H9 (cell line): ENCODE results near the gene UBQLN4. TPM values are rescaled to one million over a fixed set of nuclear protein-coding genes. Genes with fewer than 3 reads are reported as not detected.

Experiments used
- DNase-seq: peaks from one replicate; pipeline ENCODE4 v3.0.0-alpha.2; 2017
- H2AFZ ChIP-seq: one replicate; pipeline ENCODE4 v1.6.1; 2013; ENCODE audit warnings: mild to moderate bottlenecking, low read length, control low read depth, moderate library complexity
- H2AK5ac ChIP-seq: 2 replicates; pipeline ENCODE4 v1.6.1; 2013; ENCODE audit warnings: low read length, control low read depth, mixed read lengths; ENCODE audit not compliant: insufficient read length
- H2BK120ac ChIP-seq: one replicate; pipeline ENCODE4 v1.6.1; 2013; ENCODE audit warnings: low read depth, mild to moderate bottlenecking, low read length, control low read depth, inconsistent platforms; ENCODE audit not compliant: poor library complexity, severe bottlenecking
- H2BK12ac ChIP-seq: 2 replicates; pipeline ENCODE4 v1.6.1; 2013; ENCODE audit warnings: low read length, control low read depth, mixed read lengths, low read depth; ENCODE audit not compliant: insufficient read length
- H2BK15ac ChIP-seq: 2 replicates; pipeline ENCODE4 v1.6.1; 2013; ENCODE audit warnings: low read depth, low read length, control low read depth
- H2BK20ac ChIP-seq: one replicate; pipeline ENCODE4 v1.6.1; 2013; ENCODE audit warnings: low read depth, mild to moderate bottlenecking, low read length, control low read depth, inconsistent platforms; ENCODE audit not compliant: poor library complexity, severe bottlenecking
- H2BK5ac ChIP-seq: 2 replicates; pipeline ENCODE4 v1.6.1; 2013; ENCODE audit warnings: low read length, control low read depth, mixed read lengths; ENCODE audit not compliant: insufficient read length
- H3K14ac ChIP-seq: 2 replicates; pipeline ENCODE4 v1.6.1; 2013; ENCODE audit warnings: low read length, control low read depth; ENCODE audit not compliant: insufficient read depth
- H3K18ac ChIP-seq: 2 replicates; pipeline ENCODE4 v1.6.1; 2013; ENCODE audit warnings: low read depth, mild to moderate bottlenecking, mixed read lengths, low read length, control low read depth; ENCODE audit not compliant: insufficient read length
- H3K23ac ChIP-seq: 2 replicates; pipeline ENCODE4 v1.6.1; 2013; ENCODE audit warnings: low read length, control low read depth, mixed read lengths, low read depth; ENCODE audit not compliant: insufficient read length
- H3K23me2 ChIP-seq: 2 replicates; pipeline ENCODE4 v1.6.1; 2013; ENCODE audit warnings: low read depth, mild to moderate bottlenecking, mixed read lengths, low read length, control low read depth; ENCODE audit not compliant: insufficient read length, poor library complexity, severe bottlenecking
- H3K27ac ChIP-seq: 2 replicates; pipeline ENCODE4 v1.5.1; 2013; ENCODE audit warnings: low read length, control low read depth, mixed read lengths, low read depth; ENCODE audit not compliant: insufficient read length
- H3K27me3 ChIP-seq: 2 replicates; pipeline ENCODE4 v1.6.1; 2013; ENCODE audit warnings: low read length, control low read depth, inconsistent platforms; ENCODE audit not compliant: insufficient read depth
- H3K4ac ChIP-seq: 2 replicates; pipeline ENCODE4 v1.6.1; 2013; ENCODE audit warnings: low read depth, mild to moderate bottlenecking, control low read depth, inconsistent platforms, low read length, moderate library complexity
- H3K4me1 ChIP-seq: 2 replicates; pipeline ENCODE4 v1.6.1; 2013; ENCODE audit warnings: low read length, control low read depth, inconsistent platforms; ENCODE audit not compliant: insufficient read depth
- H3K4me2 ChIP-seq: 2 replicates; pipeline ENCODE4 v1.6.1; 2013; ENCODE audit warnings: low read length, control low read depth, mixed read lengths; ENCODE audit not compliant: insufficient read length, insufficient read depth
- H3K56ac ChIP-seq: 2 replicates; pipeline ENCODE4 v1.6.1; 2013; ENCODE audit warnings: low read depth, mild to moderate bottlenecking, mixed read lengths, low read length, control low read depth; ENCODE audit not compliant: insufficient read length
- H3K79me1 ChIP-seq: 2 replicates; pipeline ENCODE4 v1.6.1; 2013; ENCODE audit warnings: low read depth, mild to moderate bottlenecking, moderate library complexity, low read length, control low read depth, inconsistent platforms; ENCODE audit not compliant: insufficient read depth, poor library complexity, severe bottlenecking
- H3K79me2 ChIP-seq: 2 replicates; pipeline ENCODE4 v1.6.1; 2013; ENCODE audit warnings: low read length, control low read depth, inconsistent platforms; ENCODE audit not compliant: insufficient read depth
- H3K9ac ChIP-seq: 2 replicates; pipeline ENCODE4 v1.6.1; 2013; ENCODE audit warnings: low read length, control low read depth, mixed read lengths; ENCODE audit not compliant: insufficient read length; ENCODE audit errors: extremely low read depth
- H3K9me3 ChIP-seq: one replicate; pipeline ENCODE4 v1.6.1; 2013; ENCODE audit warnings: low read depth, low read length, inconsistent platforms; ENCODE audit not compliant: control insufficient read depth
- H3T11ph ChIP-seq: one replicate; pipeline ENCODE4 v1.6.1; 2013; ENCODE audit warnings: mild to moderate bottlenecking, low read length, control low read depth, inconsistent platforms
- H4K20me1 ChIP-seq: one replicate; pipeline ENCODE4 v1.6.1; 2013; ENCODE audit not compliant: control insufficient read depth, insufficient read length, insufficient read depth
- H4K5ac ChIP-seq: 2 replicates; pipeline ENCODE4 v1.6.1; 2013; ENCODE audit warnings: low read depth, mild to moderate bottlenecking, mixed read lengths, low read length, control low read depth; ENCODE audit not compliant: insufficient read length
- H4K8ac ChIP-seq: replicated peaks from 2 replicates; pipeline ENCODE4 v1.6.1; 2013; ENCODE audit warnings: low read length, control low read depth, mixed read lengths, low read depth; ENCODE audit not compliant: insufficient read length
- H4K91ac ChIP-seq: 2 replicates; pipeline ENCODE4 v1.6.1; 2013; ENCODE audit warnings: low read depth, mild to moderate bottlenecking, moderate library complexity, mixed read lengths, low read length, control low read depth; ENCODE audit not compliant: insufficient read length
- H3K27ac Mint-ChIP-seq, 3 experiments: 2 replicates in 2 of 3; 3 replicates in 1 of 3; pipeline ENCODE4 v1.8.0; 2020 to 2021; ENCODE audit warnings: mixed read lengths in 3 of 3, mild to moderate bottlenecking in 1 of 3, moderate library complexity in 1 of 3
- H3K27me3 Mint-ChIP-seq: 2 replicates; pipeline ENCODE4 v1.8.0; 2021; ENCODE audit warnings: low read depth, mild to moderate bottlenecking, moderate library complexity, mixed read lengths
- H3K36me3 Mint-ChIP-seq, 3 experiments: 2 replicates in 2 of 3; 3 replicates in 1 of 3; pipeline ENCODE4 v1.8.0; 2020 to 2021; ENCODE audit warnings: low read depth in 3 of 3, mixed read lengths in 3 of 3; ENCODE audit not compliant: insufficient read depth in 1 of 3
- H3K4me1 Mint-ChIP-seq, 2 experiments: 2 replicates each; pipeline ENCODE4 v1.8.0; 2020; ENCODE audit warnings: mixed read lengths in 2 of 2
- H3K4me3 Mint-ChIP-seq, 2 experiments: 2 replicates in 1 of 2; 3 replicates in 1 of 2; pipeline ENCODE4 v1.8.0; 2020 to 2021; ENCODE audit warnings: mild to moderate bottlenecking in 2 of 2, mixed read lengths in 2 of 2, moderate library complexity in 1 of 2
- H3K9me3 Mint-ChIP-seq, 2 experiments: 2 replicates in 1 of 2; 3 replicates in 1 of 2; pipeline ENCODE4 v1.8.0; 2020; ENCODE audit warnings: mild to moderate bottlenecking in 2 of 2, mixed read lengths in 2 of 2, moderate library complexity in 1 of 2
- WGBS: extraction: QIAGEN DNeasy Blood & Tissue Kit; methylation state at CpG from one replicate; pipeline ENCODE4 v1.1.7; 2013; ENCODE audit warnings: missing lambda C conversion rate, low lambda C conversion rate, mixed read lengths; ENCODE audit not compliant: insufficient read length; ENCODE audit errors: extremely low coverage; 5-methylcytosine and 5-hydroxymethylcytosine counted together
- total RNA-seq: library from RNA; stranded (reverse); gene quantifications from 2 replicates; pipeline ENCODE4 v1.2.1, GENCODE V29; 2021
- TF ChIP-seq, protein P1 (sequence below): fragments of 200-600 bp; sonication (generic); conservative IDR thresholded peaks from 3 replicates; pipeline ENCODE4 v1.8.0; 2021; ENCODE audit warnings: antibody characterized with exemption, mild to moderate bottlenecking

UBQLN4 gene
- total RNA-seq, 1 experiment from 2014 or later = 49.4 TPM

GRCh38 chr1:156002188-156002911 lies 51.2 kb downstream of the UBQLN4 start:
- Histone ChIP-seq H3K56ac (no peak overlapping the region), H3K27me3 (no peaks in the 10 kb centered on the region), H2BK12ac (no peak overlapping the region), H2AK5ac (no peak overlapping the region), H3K14ac (no peak overlapping the region), H3K9me3 (no peaks in the 10 kb centered on the region), H3K18ac (no peak overlapping the region), H3K27ac (no peak overlapping the region), H3T11ph (no peak overlapping the region), H4K91ac (no peak overlapping the region), H3K4ac (no peak overlapping the region), H2AFZ (no peak overlapping the region), H3K4me2 (no peak overlapping the region), H2BK15ac (no peak overlapping the region), H3K9ac (no peak overlapping the region), H4K8ac (no peak overlapping the region), H3K23ac (no peak overlapping the region), H4K20me1 (no peaks in the 10 kb centered on the region), H4K5ac (no peak overlapping the region), H2BK20ac (no peak overlapping the region), H3K23me2 (no peaks in the 10 kb centered on the region), H2BK5ac (no peak overlapping the region), H3K79me2 (no peaks in the 10 kb centered on the region), H3K4me1 (no peaks in the 10 kb centered on the region), H3K79me1 (no peaks in the 10 kb centered on the region), H2BK120ac (no peak overlapping the region)
- Mint-ChIP-seq H3K36me3 (peaks cover 0 to 4% (median 0%) of the 10 kb centered on the region in 3 experiments; a peak in 3 of 7 replicates), H3K27me3 (peaks cover 2% of the 10 kb centered on the region; the same call in 1 of the 2 replicates), H3K9me3 (no peaks in the 10 kb centered on the region), H3K27ac (0 out of 7 replicates have a peak overlapping the region, but pooled peaks of 1 of the 3 experiments have one; percentile 38), H3K4me3 (no peak overlapping the region), H3K4me1 (peaks cover 10 to 11% of the 10 kb centered on the region in 2 experiments)
- TF ChIP-seq, protein P1, sequence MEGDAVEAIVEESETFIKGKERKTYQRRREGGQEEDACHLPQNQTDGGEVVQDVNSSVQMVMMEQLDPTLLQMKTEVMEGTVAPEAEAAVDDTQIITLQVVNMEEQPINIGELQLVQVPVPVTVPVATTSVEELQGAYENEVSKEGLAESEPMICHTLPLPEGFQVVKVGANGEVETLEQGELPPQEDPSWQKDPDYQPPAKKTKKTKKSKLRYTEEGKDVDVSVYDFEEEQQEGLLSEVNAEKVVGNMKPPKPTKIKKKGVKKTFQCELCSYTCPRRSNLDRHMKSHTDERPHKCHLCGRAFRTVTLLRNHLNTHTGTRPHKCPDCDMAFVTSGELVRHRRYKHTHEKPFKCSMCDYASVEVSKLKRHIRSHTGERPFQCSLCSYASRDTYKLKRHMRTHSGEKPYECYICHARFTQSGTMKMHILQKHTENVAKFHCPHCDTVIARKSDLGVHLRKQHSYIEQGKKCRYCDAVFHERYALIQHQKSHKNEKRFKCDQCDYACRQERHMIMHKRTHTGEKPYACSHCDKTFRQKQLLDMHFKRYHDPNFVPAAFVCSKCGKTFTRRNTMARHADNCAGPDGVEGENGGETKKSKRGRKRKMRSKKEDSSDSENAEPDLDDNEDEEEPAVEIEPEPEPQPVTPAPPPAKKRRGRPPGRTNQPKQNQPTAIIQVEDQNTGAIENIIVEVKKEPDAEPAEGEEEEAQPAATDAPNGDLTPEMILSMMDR = no peak
- no CpG with 5 or more reads among the region's 3 CpGs for WGBS
- no peak for DNase-seq
